ENCODE data around the gene PPP1R14C. TPM values are rescaled to one million over a fixed set of nuclear protein-coding genes. Genes with fewer than 3 reads are reported as not detected.

Gene PPP1R14C
- total RNA-seq, 3 donors from 2014 or later, result 11.1 to 33.5 (median 25.2) TPM

DNA sequence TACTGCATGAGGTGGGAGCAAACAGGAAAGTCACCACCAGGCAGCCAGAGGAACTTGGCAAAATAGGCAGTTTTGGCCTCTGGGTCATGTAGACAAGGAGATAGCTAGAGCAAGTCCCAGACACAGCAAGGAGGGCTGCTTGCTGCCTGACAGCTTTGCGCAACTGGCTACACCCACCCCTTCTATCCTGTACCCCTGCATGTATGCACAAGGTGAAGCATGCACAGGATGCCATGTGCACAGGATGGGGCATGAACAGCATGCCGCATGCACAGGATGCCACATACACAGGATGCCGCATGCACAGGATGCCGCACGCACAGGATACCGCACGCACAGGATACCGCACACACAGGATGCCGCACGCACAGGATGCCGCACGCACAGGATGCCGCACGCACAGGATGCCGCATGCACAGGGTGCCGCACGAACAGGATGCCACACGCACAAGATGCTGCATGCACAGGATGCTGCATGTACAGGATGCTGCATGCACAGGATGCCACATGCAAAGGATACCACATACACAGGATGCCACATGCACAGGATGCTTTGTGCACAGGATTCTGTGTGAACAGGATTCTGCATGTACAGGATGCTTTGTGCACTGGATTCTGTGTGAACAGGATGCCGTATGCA lies 121.0 kb downstream of the PPP1R14C start:
- TF ChIP-seq, protein P1, sequence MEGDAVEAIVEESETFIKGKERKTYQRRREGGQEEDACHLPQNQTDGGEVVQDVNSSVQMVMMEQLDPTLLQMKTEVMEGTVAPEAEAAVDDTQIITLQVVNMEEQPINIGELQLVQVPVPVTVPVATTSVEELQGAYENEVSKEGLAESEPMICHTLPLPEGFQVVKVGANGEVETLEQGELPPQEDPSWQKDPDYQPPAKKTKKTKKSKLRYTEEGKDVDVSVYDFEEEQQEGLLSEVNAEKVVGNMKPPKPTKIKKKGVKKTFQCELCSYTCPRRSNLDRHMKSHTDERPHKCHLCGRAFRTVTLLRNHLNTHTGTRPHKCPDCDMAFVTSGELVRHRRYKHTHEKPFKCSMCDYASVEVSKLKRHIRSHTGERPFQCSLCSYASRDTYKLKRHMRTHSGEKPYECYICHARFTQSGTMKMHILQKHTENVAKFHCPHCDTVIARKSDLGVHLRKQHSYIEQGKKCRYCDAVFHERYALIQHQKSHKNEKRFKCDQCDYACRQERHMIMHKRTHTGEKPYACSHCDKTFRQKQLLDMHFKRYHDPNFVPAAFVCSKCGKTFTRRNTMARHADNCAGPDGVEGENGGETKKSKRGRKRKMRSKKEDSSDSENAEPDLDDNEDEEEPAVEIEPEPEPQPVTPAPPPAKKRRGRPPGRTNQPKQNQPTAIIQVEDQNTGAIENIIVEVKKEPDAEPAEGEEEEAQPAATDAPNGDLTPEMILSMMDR (IDR thresholded peaks at IDR 0.05), result no peak
- Histone ChIP-seq H3K4me1 (ENCODE audit: low read depth) (no peaks in the 10 kb centered on the region), H3K36me3 (ENCODE audit: low read depth) (no peaks in the 10 kb centered on the region), H3K4me3 (no peak overlapping the region), H3K9me3 (no peaks in the 10 kb centered on the region)
- intact Hi-C loops (cut with DNase I, micrococcal nuclease), result no loop called here
- ATAC-seq (peak; percentile 34), DNase-seq (peak in 1 of 3 donors; percentile 50)

DNA sequence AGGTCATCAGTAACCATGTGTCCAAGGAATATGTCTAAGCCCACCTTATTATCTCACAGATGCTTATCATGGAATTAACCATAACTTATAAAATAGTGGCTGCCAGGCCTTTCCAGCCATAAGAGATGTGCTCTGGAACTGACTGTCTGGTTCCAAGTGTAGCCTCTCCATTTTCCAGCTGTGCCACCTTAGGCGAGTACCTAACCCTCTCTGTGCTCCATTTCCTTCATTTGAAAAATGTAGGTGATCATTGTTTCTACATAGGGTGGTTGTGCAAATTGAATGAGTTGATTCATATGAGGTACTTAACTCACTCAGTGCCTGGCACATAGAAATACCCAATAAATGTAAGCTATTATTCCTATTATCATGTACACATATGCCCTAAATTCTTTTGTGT lies 123.5 kb downstream of the PPP1R14C start:
- H3K9me3 ChIP-seq, result no peaks in the 10 kb centered on the region
- H3K4me3 ChIP-seq, result no peak overlapping the region
- no peaks in the 10 kb centered on the region for H3K4me1 ChIP-seq (ENCODE audit: low read depth)
- DNase-seq (no peak), ATAC-seq (no peak)
- TF ChIP-seq, protein P1 (IDR thresholded peaks at IDR 0.05), result no peak
- intact Hi-C loops (cut with DNase I, micrococcal nuclease), result no loop called here
- no peaks in the 10 kb centered on the region for H3K36me3 ChIP-seq (ENCODE audit: low read depth)

DNA sequence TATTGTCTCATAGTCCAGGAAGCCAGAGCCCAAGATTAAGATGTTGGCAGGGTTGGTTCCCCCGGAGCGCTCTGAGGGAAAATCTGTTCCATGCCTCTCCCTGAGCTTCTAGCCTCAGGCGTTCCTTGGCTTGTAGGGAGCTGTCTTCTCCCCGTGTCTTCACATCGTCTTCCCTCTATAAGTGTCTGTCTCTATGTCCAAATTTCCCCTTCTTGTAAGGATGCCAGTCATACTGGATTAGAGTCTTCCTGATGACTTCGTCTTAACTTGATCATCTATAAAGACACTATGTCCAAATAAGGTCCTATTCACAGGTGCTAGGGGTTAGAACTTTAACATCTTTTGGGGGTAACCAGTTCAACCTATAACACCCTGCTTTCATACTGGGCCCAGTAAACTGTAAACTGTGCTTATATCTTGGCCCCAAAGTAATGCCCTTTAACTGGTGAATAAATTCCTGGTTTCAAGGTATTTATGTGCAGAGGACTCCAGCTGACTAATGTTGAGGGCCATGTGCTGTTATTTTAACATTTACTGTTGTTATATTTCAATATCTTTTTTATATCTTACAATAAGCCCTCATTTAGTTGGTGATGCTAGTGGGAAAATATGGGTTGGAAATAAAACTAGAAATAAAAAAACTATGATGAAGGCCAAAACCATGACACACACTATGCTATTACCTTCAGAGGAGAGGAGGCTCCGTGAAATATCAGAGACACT lies 124.3 kb downstream of the PPP1R14C start:
- intact Hi-C loops (cut with DNase I, micrococcal nuclease), result no loop called here
- DNase-seq (no peak), ATAC-seq (no peak)
- TF ChIP-seq, protein P1 (IDR thresholded peaks at IDR 0.05), result no peak
- Histone ChIP-seq H3K9me3 (no peaks in the 10 kb centered on the region), H3K4me3 (no peak overlapping the region), H3K36me3 (ENCODE audit: low read depth) (no peaks in the 10 kb centered on the region), H3K4me1 (ENCODE audit: low read depth) (no peaks in the 10 kb centered on the region)

DNA sequence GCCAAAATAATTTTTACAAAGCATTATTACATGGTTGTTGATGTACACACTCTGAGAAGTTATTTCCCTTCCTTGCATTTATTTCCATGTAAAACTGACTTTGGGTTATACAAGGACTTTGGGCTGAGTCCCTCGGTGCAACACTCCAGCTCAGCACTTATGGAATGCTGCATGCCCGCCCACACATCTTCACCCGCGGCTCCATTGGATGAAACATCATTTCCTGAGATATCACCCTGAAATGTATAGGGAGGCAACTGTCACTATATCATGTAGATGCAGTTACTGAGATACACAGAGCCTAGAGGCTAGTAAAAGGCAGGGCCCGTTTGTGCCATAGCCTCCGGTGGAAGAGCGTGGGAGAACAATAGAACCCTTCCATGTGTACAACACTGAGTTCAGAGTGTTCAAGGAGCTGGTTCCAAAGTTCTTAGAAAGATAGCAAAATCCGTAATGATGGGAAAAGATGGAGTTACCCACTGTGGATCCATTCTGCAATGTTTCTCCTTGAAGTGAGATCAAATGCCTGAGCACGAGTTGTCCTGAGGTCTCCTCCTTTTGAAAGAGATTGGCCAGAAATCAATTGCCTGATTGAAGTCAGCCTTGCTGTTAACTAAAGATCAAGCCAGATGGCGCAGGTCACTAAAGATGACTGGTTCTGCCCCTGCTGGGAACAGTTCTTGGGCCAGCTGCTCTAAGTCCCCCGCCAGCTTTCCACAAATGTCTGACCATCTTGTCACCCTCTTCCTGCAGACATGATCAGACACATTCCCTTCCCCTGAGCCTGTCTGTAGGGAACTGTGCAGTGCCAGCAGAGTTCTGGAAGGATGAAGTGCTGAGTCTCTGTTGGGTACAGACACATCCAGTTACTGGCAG lies 125.1 kb downstream of the PPP1R14C start:
- intact Hi-C loops (cut with DNase I, micrococcal nuclease), result no loop called here
- no peaks in the 10 kb centered on the region for H3K4me1 ChIP-seq (ENCODE audit: low read depth)
- no peak for ATAC-seq

More for the DNA sequence above, 125.1 kb downstream of the PPP1R14C start:
- Histone ChIP-seq H3K36me3 (ENCODE audit: low read depth) (no peaks in the 10 kb centered on the region), H3K9me3 (no peaks in the 10 kb centered on the region), H3K4me3 (no peak overlapping the region)
- TF ChIP-seq, protein P1 (IDR thresholded peaks at IDR 0.05), result no peak
- no peak for DNase-seq
